AG04449 (cell line): ENCODE data around the gene PRKAG2.

Source experiments
- CTCF ChIA-PET: fragments of 350-600 bp; formaldehyde crosslinking; extraction: SDS; loops from one replicate; lab custom pipeline; 2021; ENCODE audit warnings: antibody characterized with exemption; lab: Yijun Ruan, JAX
- POLR2A ChIA-PET: fragments of 400-600, 350-600 bp; formaldehyde crosslinking; extraction: SDS; loops from one replicate; lab custom pipeline; 2020; ENCODE audit warnings: antibody characterized with exemption, inconsistent platforms; lab: Yijun Ruan, JAX
- DNase-seq: peaks from one replicate; pipeline ENCODE4 v3.0.0-alpha.2; 2010; ENCODE audit warnings: low read depth, low spot score
- H3K4me3 ChIP-seq: 2 replicates; pipeline ENCODE4 v1.5.1; 2011; ENCODE audit warnings: low read depth, mild to moderate bottlenecking, control low read depth, low read length
- TF ChIP-seq, protein P1 (sequence below): IDR thresholded peaks from one replicate; pipeline ENCODE4 v1.5.1; 2011; ENCODE audit warnings: mild to moderate bottlenecking, moderate library complexity, low read length, control low read depth, inconsistent platforms; ENCODE audit not compliant: insufficient read depth; ENCODE audit errors: missing control alignments

Gene PRKAG2

GRCh38 chr7:151591866-151592265, 285.0 kb downstream of the PRKAG2 start:
- ChIA-PET POLR2A (no interaction called here), CTCF (interaction anchor here (0.6 to 2.0 kb wide), 10 partner anchors 9 to 191 kb away, joined by 3 to 7 read pairs (median 4); no protein-coding TSS in a partner anchor)
- TF ChIP-seq, protein P1, sequence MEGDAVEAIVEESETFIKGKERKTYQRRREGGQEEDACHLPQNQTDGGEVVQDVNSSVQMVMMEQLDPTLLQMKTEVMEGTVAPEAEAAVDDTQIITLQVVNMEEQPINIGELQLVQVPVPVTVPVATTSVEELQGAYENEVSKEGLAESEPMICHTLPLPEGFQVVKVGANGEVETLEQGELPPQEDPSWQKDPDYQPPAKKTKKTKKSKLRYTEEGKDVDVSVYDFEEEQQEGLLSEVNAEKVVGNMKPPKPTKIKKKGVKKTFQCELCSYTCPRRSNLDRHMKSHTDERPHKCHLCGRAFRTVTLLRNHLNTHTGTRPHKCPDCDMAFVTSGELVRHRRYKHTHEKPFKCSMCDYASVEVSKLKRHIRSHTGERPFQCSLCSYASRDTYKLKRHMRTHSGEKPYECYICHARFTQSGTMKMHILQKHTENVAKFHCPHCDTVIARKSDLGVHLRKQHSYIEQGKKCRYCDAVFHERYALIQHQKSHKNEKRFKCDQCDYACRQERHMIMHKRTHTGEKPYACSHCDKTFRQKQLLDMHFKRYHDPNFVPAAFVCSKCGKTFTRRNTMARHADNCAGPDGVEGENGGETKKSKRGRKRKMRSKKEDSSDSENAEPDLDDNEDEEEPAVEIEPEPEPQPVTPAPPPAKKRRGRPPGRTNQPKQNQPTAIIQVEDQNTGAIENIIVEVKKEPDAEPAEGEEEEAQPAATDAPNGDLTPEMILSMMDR: no peak

DNA sequence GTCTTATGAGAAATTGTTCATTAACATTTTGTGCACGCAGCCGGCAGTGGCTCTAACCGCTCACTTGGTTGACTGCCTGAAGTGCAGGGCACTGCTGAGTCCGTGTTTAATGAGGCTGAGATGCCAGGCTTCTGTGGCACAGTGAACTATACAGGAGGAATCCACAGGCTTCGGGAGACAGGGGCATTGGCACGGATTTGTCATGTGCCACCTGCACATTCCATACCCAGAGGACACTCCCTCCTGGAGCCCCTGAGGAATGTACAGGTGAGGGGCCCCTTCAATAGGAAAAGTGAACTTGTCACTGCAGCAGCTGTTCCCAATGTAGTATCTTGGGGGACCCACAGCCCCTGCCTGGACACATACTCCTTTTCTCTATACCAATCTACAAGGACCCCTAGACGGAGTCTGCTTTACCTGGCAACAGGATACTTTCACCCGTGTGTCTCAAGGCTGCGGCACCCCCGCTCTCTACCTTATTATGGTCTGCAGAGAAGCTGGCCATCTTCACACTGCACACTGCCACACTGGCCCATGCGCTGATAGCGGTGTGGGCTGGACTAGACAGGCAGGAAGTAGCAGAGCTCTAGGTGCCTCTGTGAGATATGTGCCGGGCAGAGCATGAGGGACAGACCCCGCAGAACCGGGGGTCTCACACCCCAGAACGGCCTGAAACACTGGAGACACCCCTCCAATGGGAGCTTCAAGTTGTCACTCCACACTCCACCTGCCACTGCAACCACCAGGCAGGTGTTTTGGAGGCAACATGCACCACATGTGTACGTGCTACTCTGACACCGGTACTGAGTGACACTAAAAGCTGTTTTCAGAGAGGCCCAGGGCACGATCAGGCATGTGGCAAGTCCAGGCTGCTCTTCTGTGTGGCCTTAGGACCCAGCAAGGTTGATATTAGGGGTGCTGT, 285.8 kb downstream of the PRKAG2 start:
- DNase-seq: no peak
- TF ChIP-seq, protein P1: no peak
- no peak overlapping the region for H3K4me3 ChIP-seq
- POLR2A ChIA-PET: no interaction called here
- CTCF ChIA-PET: interaction anchor here (0.6 to 2.0 kb wide), 6 partner anchors 9 to 168 kb away, joined by 3 to 7 read pairs (median 5); no protein-coding TSS in a partner anchor

More at GRCh38 chr7:151591866-151592265, 285.0 kb downstream of the PRKAG2 start:
- no peak for DNase-seq
- H3K4me3 ChIP-seq: no peak overlapping the region

GRCh38 chr7:151590071-151590849, 286.7 kb downstream of the PRKAG2 start:
- CTCF ChIA-PET: interaction anchor here (0.9 to 1.4 kb wide), 3 partner anchors 16 to 169 kb away, joined by 3 read pairs; no protein-coding TSS in a partner anchor

GRCh38 chr7:151588982-151589381, 287.9 kb downstream of the PRKAG2 start:
- H3K4me3 ChIP-seq: no peak overlapping the region
- ChIA-PET POLR2A (no interaction called here), CTCF (interaction anchor here (0.9 to 1.7 kb wide), 5 partner anchors 10 to 170 kb away, joined by 3 to 9 read pairs (median 3); no protein-coding TSS in a partner anchor)
- TF ChIP-seq, protein P1: no peak
- no peak for DNase-seq

More at GRCh38 chr7:151590071-151590849, 286.7 kb downstream of the PRKAG2 start:
- POLR2A ChIA-PET: no interaction called here
- TF ChIP-seq, protein P1: no peak
- H3K4me3 ChIP-seq: no peak overlapping the region
- DNase-seq: no peak

DNA sequence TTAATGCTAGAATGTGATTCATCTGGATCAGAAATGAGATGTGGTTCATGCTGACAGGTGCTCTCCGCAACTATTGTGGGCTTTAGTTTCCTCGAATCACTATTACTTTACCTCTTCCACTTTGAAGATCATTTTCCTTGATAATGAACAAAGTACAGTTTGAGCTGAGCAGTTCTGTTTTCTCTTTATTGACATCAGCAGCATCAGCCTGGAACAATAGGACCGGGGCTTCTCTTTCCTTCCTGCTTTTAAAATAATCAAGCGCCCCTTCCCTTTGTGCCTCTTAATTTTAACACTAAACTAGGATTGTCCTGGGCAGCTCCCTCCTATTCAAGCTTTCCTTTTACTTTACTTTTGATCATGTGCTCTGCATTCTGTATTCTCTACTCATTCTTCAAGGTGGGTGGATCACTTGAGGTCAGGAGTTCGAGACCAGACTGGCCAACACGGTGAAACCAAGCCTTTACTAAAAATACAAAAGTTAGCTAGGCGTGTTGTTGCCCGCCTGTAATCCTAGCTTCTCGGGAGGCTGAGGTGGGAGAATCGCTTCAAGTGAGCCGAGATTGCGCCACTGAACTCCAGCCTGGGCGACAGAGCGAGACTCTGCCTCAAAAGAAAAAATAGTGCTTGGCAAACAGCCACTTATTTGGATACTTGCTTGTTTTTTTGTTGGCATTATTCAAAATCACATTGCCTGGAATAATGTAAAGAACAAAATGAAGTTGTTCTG, 290.2 kb downstream of the PRKAG2 start:
- CTCF ChIA-PET: interaction anchor here (1.0 to 1.8 kb wide), 3 partner anchors 12 to 171 kb away, joined by 3 to 4 read pairs (median 4); no protein-coding TSS in a partner anchor
- POLR2A ChIA-PET: no interaction called here
- H3K4me3 ChIP-seq: no peak overlapping the region
- DNase-seq: no peak
- TF ChIP-seq, protein P1: no peak
